Ovary (tissue), 9 donors: ENCODE results near the gene SETD4. TPM values are rescaled to one million over a fixed set of nuclear protein-coding genes. Genes with fewer than 3 reads are reported as not detected.

Source experiments
- DNase-seq, 5 donors: peaks; one replicate each; pipeline ENCODE4 v3.0.0-alpha.2; 2019 to 2020
- H3K27ac ChIP-seq, 2 donors: fragments of 200-600 bp; one replicate each; pipeline versions ENCODE4 v1.5.1 to v1.8.0; 2019 to 2022
- H3K27me3 ChIP-seq: fragments of 200-600 bp; one replicate; pipeline ENCODE4 v1.8.0; 2022
- H3K36me3 ChIP-seq: fragments of 200-600 bp; sonication (generic); one replicate; pipeline ENCODE4 v1.5.1; 2019
- H3K4me1 ChIP-seq: one replicate; pipeline ENCODE4 v1.8.1; 2013; ENCODE audit warnings: mild to moderate bottlenecking, moderate library complexity; ENCODE audit not compliant: insufficient read depth
- H3K4me3 ChIP-seq: fragments of 200-600 bp; sonication (generic); one replicate; pipeline ENCODE4 v1.5.1; 2017
- H3K9me3 ChIP-seq, 2 donors: fragments of 200-600 bp in 1 of 2; sonication (generic) in 1 of 2; one replicate each; pipeline versions ENCODE4 v1.5.1 to v1.8.1; 2013 to 2019; ENCODE audit warnings: mild to moderate bottlenecking in 1 of 2, moderate library complexity in 1 of 2
- CTCF ChIP-seq, 3 donors: fragments of 450-650 bp in 2 of 3; fragments of 200-600 bp in 1 of 3; IDR thresholded peaks; one replicate each; pipeline versions ENCODE4 v1.5.1 to v1.8.0; 2016 to 2022; ENCODE audit warnings: antibody characterized with exemption in 3 of 3, mild to moderate bottlenecking in 1 of 3
- EP300 ChIP-seq: sonication (generic); formaldehyde crosslinking; IDR thresholded peaks from one replicate; pipeline ENCODE4 v1.6.1; 2017; ENCODE audit warnings: antibody characterized with exemption
- POLR2A ChIP-seq: fragments of 450-650 bp; IDR thresholded peaks from one replicate; pipeline ENCODE4 v1.6.1; 2017; ENCODE audit warnings: antibody characterized with exemption, mild to moderate bottlenecking, moderate library complexity
- WGBS, 3 donors: extraction: QIAGEN DNeasy Blood & Tissue Kit in 1 of 3; methylation state at CpG; one replicate each; pipeline versions ENCODE4 v1.1.5 to v1.1.7; 2013 to 2017; 5-methylcytosine and 5-hydroxymethylcytosine counted together
- intact Hi-C, 4 donors: fragments of 100-400 bp; cut with DNase I; formaldehyde crosslinking; loops; one replicate each; pipeline versions ENCODE4 v1.11.0 to v1.15.1; 2022 to 2023
- polyA plus RNA-seq, 2 donors: library from polyadenylated mRNA; stranded (reverse); fragments of 200-250 nt in 1 of 2; fragments of 350-450 nt in 1 of 2; fragmentation: Illumina TruSeq in 1 of 2; extraction: RNeasy Lipid Tissue Mini Kit (QIAGEN cat#74804) in 1 of 2; gene quantifications; one replicate each; pipeline ENCODE4 v1.2.3, GENCODE V29; 2013 to 2014
- total RNA-seq, 7 donors: library from RNA; depleted of rRNA in 2 of 7; stranded (reverse); fragments of >200 nt in 2 of 7; fragmentation: NEBNext Ultra II Directional in 3 of 7; extraction: Animal tissue kit (Norgen Biotek cat#: 25700) in 3 of 7; gene quantifications; one replicate each; pipeline versions ENCODE4 v1.1.0 to v1.2.4, GENCODE V29; 2016 to 2023
- donor health status: DM: no; HTN: no; CAD: no; lungs with moderate emphysema.
- donor health status: DM: no; HTN: no; CAD: no.
- donor health status: Bipolar disorder and iron deficiency.
- donor health status: DM: yes; HTN: yes; CAD: no.
- donor health status: DM: no; HTN: no; CAD: no.
- donor health status: DM: yes; HTN: yes; CAD: no.

The SETD4 gene
- total and polyA plus RNA-seq, 9 donors, result 11.6 to 22.9 (median 15.6) TPM

GRCh38 chr21:36024782-36025181 lies 35.5 kb downstream of the SETD4 start:
- intact Hi-C loops, result loop anchor here in 3 of 4 donors (5.0 to 10.0 kb wide), 3 partner anchors 1277 to 1330 kb away; no protein-coding TSS in a partner anchor
- 95 to 99% (median 98%) methylated on average over 8 of the region's 8 CpGs for WGBS, 3 donors
- no peak for TF ChIP-seq POLR2A
- TF ChIP-seq CTCF (IDR thresholded peaks at IDR 0.05), result no peak
- no peak for TF ChIP-seq EP300

GRCh38 chr21:36023092-36023480 lies 37.2 kb downstream of the SETD4 start:
- intact Hi-C loops, result loop anchor here in 2 of 4 donors (10.0 kb wide), 2 partner anchors 1278 to 1328 kb away; no protein-coding TSS in a partner anchor
- Histone ChIP-seq H3K36me3 (no peaks in the 10 kb centered on the region), H3K4me3 (no peak overlapping the region), H3K27me3 (no peaks in the 10 kb centered on the region), H3K9me3 (no peaks in the 10 kb centered on the region), H3K27ac (no peak overlapping the region), H3K4me1 (peaks cover 6% of the 10 kb centered on the region)
- 8 to 13% (median 13%) methylated on average over 3 of the region's 3 CpGs for WGBS, 3 donors
- no peak for DNase-seq
- TF ChIP-seq CTCF (IDR thresholded peaks at IDR 0.05), result no peak
- no peak for TF ChIP-seq POLR2A
- no peak for TF ChIP-seq EP300

More at GRCh38 chr21:36024782-36025181, 35.5 kb downstream of the SETD4 start:
- no peaks in the 10 kb centered on the region for H3K27me3 ChIP-seq
- H3K9me3 ChIP-seq, result no peaks in the 10 kb centered on the region
- H3K4me3 ChIP-seq, result no peak overlapping the region
- H3K36me3 ChIP-seq, result no peaks in the 10 kb centered on the region
- H3K4me1 ChIP-seq, result peaks cover 6% of the 10 kb centered on the region
- no peak for DNase-seq
- no peak overlapping the region for H3K27ac ChIP-seq

GRCh38 chr21:36022427-36023091 lies 37.8 kb downstream of the SETD4 start:
- Histone ChIP-seq H3K9me3 (no peaks in the 10 kb centered on the region), H3K27ac (no peak overlapping the region), H3K4me1 (peaks cover 6% of the 10 kb centered on the region), H3K36me3 (no peaks in the 10 kb centered on the region), H3K4me3 (no peak overlapping the region), H3K27me3 (no peaks in the 10 kb centered on the region)
- DNase-seq, result no peak
- no peak for TF ChIP-seq POLR2A
- TF ChIP-seq CTCF (IDR thresholded peaks at IDR 0.05), result no peak
- TF ChIP-seq EP300, result no peak
- intact Hi-C loops, result loop anchor here in 2 of 4 donors (10.0 kb wide), 2 partner anchors 1278 to 1328 kb away; no protein-coding TSS in a partner anchor
- WGBS, 3 donors, result 29 to 38% (median 36%) methylated on average over 6 of the region's 6 CpGs

GRCh38 chr21:36021251-36021837 lies 39.0 kb downstream of the SETD4 start:
- no peak for DNase-seq
- Histone ChIP-seq H3K36me3 (no peaks in the 10 kb centered on the region), H3K27me3 (no peaks in the 10 kb centered on the region), H3K9me3 (no peaks in the 10 kb centered on the region), H3K4me3 (no peak overlapping the region), H3K27ac (no peak overlapping the region), H3K4me1 (peaks cover 6% of the 10 kb centered on the region)
- intact Hi-C loops, result loop anchor here in 2 of 4 donors (10.0 kb wide), 2 partner anchors 1277 to 1327 kb away; no protein-coding TSS in a partner anchor
- no peak for TF ChIP-seq EP300
- no peak for TF ChIP-seq POLR2A
- TF ChIP-seq CTCF (IDR thresholded peaks at IDR 0.05), result no peak
- WGBS, 3 donors, result 91 to 96% (median 94%) methylated on average over 11 of the region's 11 CpGs
